DOHH2 (cell line): ENCODE data around the gene BRD7.

ENCODE experiments used
- H3F3A ChIP-seq: fragments of 200-600 bp; sonication (generic), shearing (Covaris generic); 2 replicates; pipeline ENCODE4 v1.6.0; 2016; ENCODE audit warnings: antibody characterized with exemption, mild to moderate bottlenecking; ENCODE audit not compliant: control insufficient read depth, insufficient read depth
- H3K27ac ChIP-seq: fragments of 200-600 bp; sonication (generic); 2 replicates; pipeline ENCODE4 v1.5.1; 2014; ENCODE audit warnings: low read depth, mild to moderate bottlenecking, low read length, moderate library complexity
- H3K27me3 ChIP-seq: fragments of 200-600 bp; sonication (generic); 2 replicates; pipeline ENCODE4 v1.6.1; 2014; ENCODE audit warnings: mild to moderate bottlenecking, low read length, mixed read lengths; ENCODE audit not compliant: control insufficient read depth
- H3K36me3 ChIP-seq: fragments of 200-600 bp; sonication (generic); 2 replicates; pipeline ENCODE4 v1.6.1; 2014; ENCODE audit warnings: mild to moderate bottlenecking, low read length, moderate library complexity, mixed read lengths; ENCODE audit not compliant: control insufficient read depth
- H3K4me1 ChIP-seq: fragments of 200-600 bp; sonication (generic); 2 replicates; pipeline ENCODE4 v1.6.1; 2014; ENCODE audit warnings: mild to moderate bottlenecking, low read length, mixed read lengths; ENCODE audit not compliant: control insufficient read depth
- H3K4me2 ChIP-seq: fragments of 200-600 bp; sonication (generic); 2 replicates; pipeline ENCODE4 v1.6.0; 2014; ENCODE audit warnings: mild to moderate bottlenecking, low read length, moderate library complexity
- H3K4me3 ChIP-seq: fragments of 200-600 bp; sonication (generic); 2 replicates; pipeline ENCODE4 v1.5.1; 2014; ENCODE audit warnings: mild to moderate bottlenecking, low read length, mixed read lengths
- H3K79me2 ChIP-seq: fragments of 200-600 bp; sonication (generic); 2 replicates; pipeline ENCODE4 v1.6.1; 2014; ENCODE audit warnings: mild to moderate bottlenecking, low read length, mixed read lengths; ENCODE audit not compliant: control insufficient read depth
- H3K9me2 ChIP-seq: fragments of 200-600 bp; sonication (generic); replicated peaks from 2 replicates; pipeline ENCODE4 v1.6.1; 2014; ENCODE audit warnings: mild to moderate bottlenecking, low read length, mixed read lengths; ENCODE audit not compliant: control insufficient read depth
- H3K9me3 ChIP-seq: fragments of 200-600 bp; sonication (generic); 2 replicates; pipeline ENCODE4 v1.6.1; 2014; ENCODE audit warnings: antibody characterized with exemption, low read length, mixed read lengths; ENCODE audit not compliant: control insufficient read depth, insufficient read depth
- H4K20me1 ChIP-seq: fragments of 200-600 bp; sonication (generic); 2 replicates; pipeline ENCODE4 v1.6.0; 2014; ENCODE audit warnings: low read depth, mild to moderate bottlenecking, antibody characterized with exemption, low read length, moderate library complexity; ENCODE audit not compliant: control insufficient read depth, insufficient read depth
- EZH2phosphoT487 ChIP-seq: fragments of 200-600 bp; sonication (generic); IDR thresholded peaks from 2 replicates; pipeline ENCODE4 v1.6.1; 2017; ENCODE audit warnings: borderline replicate concordance, mild to moderate bottlenecking, antibody characterized with exemption, low read length, moderate library complexity, mixed read lengths
- TF ChIP-seq, protein P1 (sequence below): fragments of 200-600 bp; sonication (generic); IDR thresholded peaks from one replicate; pipeline ENCODE4 v1.5.1; 2014; ENCODE audit warnings: antibody characterized with exemption, mild to moderate bottlenecking, low read depth, low read length; ENCODE audit not compliant: poor library complexity, severe bottlenecking

The BRD7 gene

DNA sequence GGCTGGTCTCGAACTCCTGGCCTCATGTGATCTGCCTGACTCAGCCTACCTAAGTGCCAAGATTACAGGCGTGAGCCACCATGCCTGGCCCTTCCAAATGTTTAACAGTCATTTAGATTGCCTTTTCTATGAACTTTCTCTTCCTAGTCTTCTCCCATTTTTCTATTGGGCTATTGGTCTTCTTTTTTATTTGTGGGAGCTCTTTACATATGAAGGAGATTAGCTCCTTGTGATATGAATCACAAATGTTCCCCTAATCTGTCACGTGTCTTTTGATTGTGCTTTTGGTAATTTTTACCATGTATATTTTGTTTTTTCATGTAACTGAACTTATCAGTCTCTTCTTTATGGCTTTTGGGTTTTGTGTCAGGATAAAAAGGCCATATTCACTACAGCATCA lies 90.5 kb downstream of the BRD7 start:
- no peak overlapping the region for H3K4me3 ChIP-seq
- no peaks in the 10 kb centered on the region for H4K20me1 ChIP-seq
- peaks cover 20% of the 10 kb centered on the region; the same call in 1 of the 2 replicates for H3F3A ChIP-seq
- H3K27ac ChIP-seq: no peak overlapping the region
- no peaks in the 10 kb centered on the region for H3K27me3 ChIP-seq
- no peaks in the 10 kb centered on the region for H3K36me3 ChIP-seq
- H3K79me2 ChIP-seq: peaks cover 60% of the 10 kb centered on the region
- TF ChIP-seq, protein P1, sequence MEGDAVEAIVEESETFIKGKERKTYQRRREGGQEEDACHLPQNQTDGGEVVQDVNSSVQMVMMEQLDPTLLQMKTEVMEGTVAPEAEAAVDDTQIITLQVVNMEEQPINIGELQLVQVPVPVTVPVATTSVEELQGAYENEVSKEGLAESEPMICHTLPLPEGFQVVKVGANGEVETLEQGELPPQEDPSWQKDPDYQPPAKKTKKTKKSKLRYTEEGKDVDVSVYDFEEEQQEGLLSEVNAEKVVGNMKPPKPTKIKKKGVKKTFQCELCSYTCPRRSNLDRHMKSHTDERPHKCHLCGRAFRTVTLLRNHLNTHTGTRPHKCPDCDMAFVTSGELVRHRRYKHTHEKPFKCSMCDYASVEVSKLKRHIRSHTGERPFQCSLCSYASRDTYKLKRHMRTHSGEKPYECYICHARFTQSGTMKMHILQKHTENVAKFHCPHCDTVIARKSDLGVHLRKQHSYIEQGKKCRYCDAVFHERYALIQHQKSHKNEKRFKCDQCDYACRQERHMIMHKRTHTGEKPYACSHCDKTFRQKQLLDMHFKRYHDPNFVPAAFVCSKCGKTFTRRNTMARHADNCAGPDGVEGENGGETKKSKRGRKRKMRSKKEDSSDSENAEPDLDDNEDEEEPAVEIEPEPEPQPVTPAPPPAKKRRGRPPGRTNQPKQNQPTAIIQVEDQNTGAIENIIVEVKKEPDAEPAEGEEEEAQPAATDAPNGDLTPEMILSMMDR: no peak
- TF ChIP-seq EZH2phosphoT487: no peak
- no peak overlapping the region for H3K4me2 ChIP-seq
- peaks cover 87% of the 10 kb centered on the region for H3K4me1 ChIP-seq
- no peaks in the 10 kb centered on the region for H3K9me2 ChIP-seq
- no peaks in the 10 kb centered on the region for H3K9me3 ChIP-seq

GRCh38 chr16:50276801-50277555 lies 91.8 kb downstream of the BRD7 start:
- Histone ChIP-seq H3K4me2 (peak overlapping the region; percentile 83), H3F3A (peaks cover 20% of the 10 kb centered on the region; the same call in 1 of the 2 replicates), H3K9me2 (no peaks in the 10 kb centered on the region), H3K27me3 (no peaks in the 10 kb centered on the region), H4K20me1 (no peaks in the 10 kb centered on the region), H3K79me2 (peaks cover 50% of the 10 kb centered on the region), H3K27ac (peak overlapping the region; percentile 77; the same call in 1 of the 2 replicates), H3K4me3 (peak overlapping the region; percentile 3; the same call in 1 of the 2 replicates), H3K4me1 (peaks cover 82% of the 10 kb centered on the region), H3K9me3 (no peaks in the 10 kb centered on the region), H3K36me3 (no peaks in the 10 kb centered on the region)
- TF ChIP-seq EZH2phosphoT487: no peak
- TF ChIP-seq, protein P1: no peak

DNA sequence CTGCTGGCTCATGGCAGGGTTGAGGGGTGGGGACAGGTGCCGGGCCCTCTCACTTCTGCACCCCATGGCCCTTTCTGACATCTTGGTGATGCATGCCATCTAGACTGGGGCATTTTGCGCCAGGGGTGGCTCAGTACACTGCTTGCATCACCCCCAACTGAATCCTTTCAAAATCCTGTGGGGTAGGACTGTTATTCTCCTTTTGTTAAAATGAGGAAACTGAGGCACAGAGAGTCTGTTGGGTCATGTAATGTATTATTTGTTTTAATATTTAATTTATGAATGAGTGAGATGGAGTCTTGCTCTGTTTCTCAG lies 92.5 kb downstream of the BRD7 start:
- Histone ChIP-seq H3K36me3 (no peaks in the 10 kb centered on the region), H3K4me3 (peak overlapping the region; percentile 83), H3K27ac (peak overlapping the region; percentile 77), H3K4me2 (peak overlapping the region; percentile 83), H3K9me2 (no peaks in the 10 kb centered on the region), H3F3A (peaks cover 20% of the 10 kb centered on the region; the same call in 1 of the 2 replicates), H3K9me3 (no peaks in the 10 kb centered on the region), H3K4me1 (peaks cover 75% of the 10 kb centered on the region), H3K27me3 (no peaks in the 10 kb centered on the region), H3K79me2 (peaks cover 45% of the 10 kb centered on the region), H4K20me1 (no peaks in the 10 kb centered on the region)
- TF ChIP-seq EZH2phosphoT487: no peak
- TF ChIP-seq, protein P1: no peak
